Brain microvascular endothelial cell (primary cell): ENCODE measurements around the gene SIGLEC15.

Experiments used
- DNase-seq: peaks from one replicate; pipeline ENCODE4 v3.0.0-alpha.2; 2020
- H3K27ac ChIP-seq: fragments of 250-450 bp; sonication (Bioruptor Pico); 2 replicates; pipeline ENCODE4 v1.5.1; 2020; ENCODE audit warnings: mild to moderate bottlenecking, moderate library complexity
- H3K27me3 ChIP-seq: fragments of 250-450 bp; sonication (Bioruptor Pico); replicated peaks from 2 replicates; pipeline ENCODE4 v1.5.1; 2020; ENCODE audit warnings: mild to moderate bottlenecking
- H3K36me3 ChIP-seq: fragments of 250-450 bp; sonication (Bioruptor Pico); replicated peaks from 2 replicates; pipeline ENCODE4 v1.5.1; 2020; ENCODE audit warnings: mild to moderate bottlenecking
- H3K4me3 ChIP-seq: 2 replicates; pipeline ENCODE4 v1.5.1; 2011; ENCODE audit warnings: low read depth, mild to moderate bottlenecking, control low read depth, low read length, moderate library complexity
- CTCF ChIP-seq: IDR thresholded peaks from 2 replicates; pipeline ENCODE4 v1.5.1; 2011; ENCODE audit warnings: low read depth, mild to moderate bottlenecking, moderate library complexity, low read length, control low read depth, inconsistent platforms; ENCODE audit errors: missing control alignments
- in situ Hi-C: cut with HindIII; loops from 2 replicates; pipeline ENCODE4 v1.10.0; 2017; ENCODE audit warnings: low sequenced_read_pairs, low pct_ligation_motif_present

The SIGLEC15 gene

GRCh38 chr18:45825258-45826044 is at the start of gene SIGLEC15:
Gene SIGLEC15 (plus strand): TSS chr18:45825675. CDS start chr18:45825729, 54 bp downstream.
- no peak within 1 kb of the TSS for H3K4me3 ChIP-seq
- H3K36me3 ChIP-seq: no peaks in the 10 kb centered on the region
- DNase-seq: no peak
- no peak for TF ChIP-seq CTCF
- no peaks in the 10 kb centered on the region for H3K27me3 ChIP-seq
- H3K27ac ChIP-seq: no peak within 1 kb of the TSS
- in situ Hi-C loops: no loop called here

GRCh38 chr18:45775743-45776142 is 49.7 kb upstream of the SIGLEC15 start:
- Histone ChIP-seq H3K4me3 (peak overlapping the region; percentile 58), H3K27ac (peak overlapping the region; percentile 38), H3K27me3 (no peaks in the 10 kb centered on the region), H3K36me3 (no peaks in the 10 kb centered on the region)
- DNase-seq: no peak
- TF ChIP-seq CTCF: no peak
- in situ Hi-C loops: no loop called here

GRCh38 chr18:45777393-45777792 is 48.1 kb upstream of the SIGLEC15 start:
- peak overlapping the region; percentile 72 for H3K27ac ChIP-seq
- DNase-seq: peak; percentile 91

GRCh38 chr18:45780568-45780967 is 44.9 kb upstream of the SIGLEC15 start:
- Histone ChIP-seq H3K4me3 (no peak overlapping the region), H3K27ac (no peak overlapping the region), H3K36me3 (no peaks in the 10 kb centered on the region), H3K27me3 (no peaks in the 10 kb centered on the region)
- in situ Hi-C loops: no loop called here
- no peak for DNase-seq
- no peak for TF ChIP-seq CTCF

More at GRCh38 chr18:45777393-45777792, 48.1 kb upstream of the SIGLEC15 start:
- Histone ChIP-seq H3K4me3 (no peak overlapping the region), H3K27me3 (no peaks in the 10 kb centered on the region), H3K36me3 (no peaks in the 10 kb centered on the region)
- in situ Hi-C loops: no loop called here
- TF ChIP-seq CTCF: no peak

- Histone ChIP-seq H3K27me3 (no peaks in the 10 kb centered on the region), H3K4me3 (no peak overlapping the region), H3K36me3 (no peaks in the 10 kb centered on the region), H3K27ac (no peak overlapping the region)
- no peak for DNase-seq
- in situ Hi-C loops: no loop called here
- TF ChIP-seq CTCF: no peak
These were observed 42.8 kb upstream of the SIGLEC15 start for GRCh38 chr18:45782662-45783061.
